ENCODE data around the gene INPP5A.

Gene INPP5A

GRCh38 chr10:132675031-132675740, 137.6 kb downstream of the INPP5A start:
- TF ChIP-seq FOXM1 (IDR thresholded peaks at IDR 0.05; ENCODE audit: borderline replicate concordance, low read depth) (no peak), RAD21 (IDR thresholded peaks at IDR 0.05; ENCODE audit: low read depth) (no peak), TAF1 (IDR thresholded peaks at IDR 0.05; ENCODE audit: low read depth) (no peak), CREB1 (IDR thresholded peaks at IDR 0.05; ENCODE audit: low read depth) (no peak), NFIC (IDR thresholded peaks at IDR 0.05) (no peak), YY1 (IDR thresholded peaks at IDR 0.05; ENCODE audit: low read depth) (no peak), EP300 (IDR thresholded peaks at IDR 0.05; ENCODE audit: borderline replicate concordance) (no peak), TCF12 (IDR thresholded peaks at IDR 0.05; ENCODE audit: low read depth) (no peak), TEAD4 (IDR thresholded peaks at IDR 0.05) (no peak), ZBTB7A (IDR thresholded peaks at IDR 0.05; ENCODE audit: low read depth) (no peak)
- TF ChIP-seq, protein P1, sequence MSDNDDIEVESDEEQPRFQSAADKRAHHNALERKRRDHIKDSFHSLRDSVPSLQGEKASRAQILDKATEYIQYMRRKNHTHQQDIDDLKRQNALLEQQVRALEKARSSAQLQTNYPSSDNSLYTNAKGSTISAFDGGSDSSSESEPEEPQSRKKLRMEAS (IDR thresholded peaks at IDR 0.05), result no peak
- TF ChIP-seq, protein P2, sequence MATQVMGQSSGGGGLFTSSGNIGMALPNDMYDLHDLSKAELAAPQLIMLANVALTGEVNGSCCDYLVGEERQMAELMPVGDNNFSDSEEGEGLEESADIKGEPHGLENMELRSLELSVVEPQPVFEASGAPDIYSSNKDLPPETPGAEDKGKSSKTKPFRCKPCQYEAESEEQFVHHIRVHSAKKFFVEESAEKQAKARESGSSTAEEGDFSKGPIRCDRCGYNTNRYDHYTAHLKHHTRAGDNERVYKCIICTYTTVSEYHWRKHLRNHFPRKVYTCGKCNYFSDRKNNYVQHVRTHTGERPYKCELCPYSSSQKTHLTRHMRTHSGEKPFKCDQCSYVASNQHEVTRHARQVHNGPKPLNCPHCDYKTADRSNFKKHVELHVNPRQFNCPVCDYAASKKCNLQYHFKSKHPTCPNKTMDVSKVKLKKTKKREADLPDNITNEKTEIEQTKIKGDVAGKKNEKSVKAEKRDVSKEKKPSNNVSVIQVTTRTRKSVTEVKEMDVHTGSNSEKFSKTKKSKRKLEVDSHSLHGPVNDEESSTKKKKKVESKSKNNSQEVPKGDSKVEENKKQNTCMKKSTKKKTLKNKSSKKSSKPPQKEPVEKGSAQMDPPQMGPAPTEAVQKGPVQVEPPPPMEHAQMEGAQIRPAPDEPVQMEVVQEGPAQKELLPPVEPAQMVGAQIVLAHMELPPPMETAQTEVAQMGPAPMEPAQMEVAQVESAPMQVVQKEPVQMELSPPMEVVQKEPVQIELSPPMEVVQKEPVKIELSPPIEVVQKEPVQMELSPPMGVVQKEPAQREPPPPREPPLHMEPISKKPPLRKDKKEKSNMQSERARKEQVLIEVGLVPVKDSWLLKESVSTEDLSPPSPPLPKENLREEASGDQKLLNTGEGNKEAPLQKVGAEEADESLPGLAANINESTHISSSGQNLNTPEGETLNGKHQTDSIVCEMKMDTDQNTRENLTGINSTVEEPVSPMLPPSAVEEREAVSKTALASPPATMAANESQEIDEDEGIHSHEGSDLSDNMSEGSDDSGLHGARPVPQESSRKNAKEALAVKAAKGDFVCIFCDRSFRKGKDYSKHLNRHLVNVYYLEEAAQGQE (IDR thresholded peaks at IDR 0.05; ENCODE audit: low read depth), result no peak
- TF ChIP-seq, protein P3, sequence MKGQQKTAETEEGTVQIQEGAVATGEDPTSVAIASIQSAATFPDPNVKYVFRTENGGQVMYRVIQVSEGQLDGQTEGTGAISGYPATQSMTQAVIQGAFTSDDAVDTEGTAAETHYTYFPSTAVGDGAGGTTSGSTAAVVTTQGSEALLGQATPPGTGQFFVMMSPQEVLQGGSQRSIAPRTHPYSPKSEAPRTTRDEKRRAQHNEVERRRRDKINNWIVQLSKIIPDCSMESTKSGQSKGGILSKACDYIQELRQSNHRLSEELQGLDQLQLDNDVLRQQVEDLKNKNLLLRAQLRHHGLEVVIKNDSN (IDR thresholded peaks at IDR 0.05), result no peak

GRCh38 chr10:132676193-132676891, 138.8 kb downstream of the INPP5A start:
- no peak for TF ChIP-seq NFIC (IDR thresholded peaks at IDR 0.05)
- TF ChIP-seq ZBTB7A (IDR thresholded peaks at IDR 0.05; ENCODE audit: low read depth), result no peak
- TF ChIP-seq, protein P3 (IDR thresholded peaks at IDR 0.05), result no peak
- no peak for TF ChIP-seq TCF12 (IDR thresholded peaks at IDR 0.05; ENCODE audit: low read depth)
- TF ChIP-seq EGR1 (IDR thresholded peaks at IDR 0.05), result no peak
- TF ChIP-seq RAD21 (IDR thresholded peaks at IDR 0.05; ENCODE audit: low read depth), result no peak
- TF ChIP-seq FOXM1 (IDR thresholded peaks at IDR 0.05; ENCODE audit: borderline replicate concordance, low read depth), result no peak
- TF ChIP-seq EP300 (IDR thresholded peaks at IDR 0.05; ENCODE audit: borderline replicate concordance), result no peak
- no peak for TF ChIP-seq YY1 (IDR thresholded peaks at IDR 0.05; ENCODE audit: low read depth)
- TF ChIP-seq, protein P1 (IDR thresholded peaks at IDR 0.05), result no peak
- TF ChIP-seq, protein P2 (IDR thresholded peaks at IDR 0.05; ENCODE audit: low read depth), result no peak
- no peak for TF ChIP-seq CEBPB (IDR thresholded peaks at IDR 0.05)
- TF ChIP-seq CREB1 (IDR thresholded peaks at IDR 0.05; ENCODE audit: low read depth), result no peak
- TF ChIP-seq TAF1 (IDR thresholded peaks at IDR 0.05; ENCODE audit: low read depth), result no peak
- no peak for TF ChIP-seq TEAD4 (IDR thresholded peaks at IDR 0.05)

GRCh38 chr10:132677096-132677472, 139.5 kb downstream of the INPP5A start:
- TF ChIP-seq TAF1 (IDR thresholded peaks at IDR 0.05; ENCODE audit: low read depth) (no peak), FOXM1 (IDR thresholded peaks at IDR 0.05; ENCODE audit: borderline replicate concordance, low read depth) (no peak), EP300 (IDR thresholded peaks at IDR 0.05; ENCODE audit: borderline replicate concordance) (no peak), CEBPB (IDR thresholded peaks at IDR 0.05) (no peak), EGR1 (IDR thresholded peaks at IDR 0.05) (no peak), ZBTB7A (IDR thresholded peaks at IDR 0.05; ENCODE audit: low read depth) (no peak), CREB1 (IDR thresholded peaks at IDR 0.05; ENCODE audit: low read depth) (no peak), RAD21 (IDR thresholded peaks at IDR 0.05; ENCODE audit: low read depth) (no peak), TEAD4 (IDR thresholded peaks at IDR 0.05) (no peak), YY1 (IDR thresholded peaks at IDR 0.05; ENCODE audit: low read depth) (no peak), TCF12 (IDR thresholded peaks at IDR 0.05; ENCODE audit: low read depth) (no peak), NFIC (IDR thresholded peaks at IDR 0.05) (no peak)
- TF ChIP-seq, protein P2 (IDR thresholded peaks at IDR 0.05; ENCODE audit: low read depth), result no peak
- TF ChIP-seq, protein P1 (IDR thresholded peaks at IDR 0.05), result no peak
- TF ChIP-seq, protein P3 (IDR thresholded peaks at IDR 0.05), result no peak
